Keratinocyte (primary cell): Measurements from ENCODE around the gene TLL2.

Source experiments
- EZH2 ChIP-seq: IDR thresholded peaks from one replicate; pipeline ENCODE4 v1.6.1; 2012; ENCODE audit warnings: inconsistent platforms, mild to moderate bottlenecking, low read length, moderate library complexity
- TF ChIP-seq, protein P1 (sequence below), 3 experiments: IDR thresholded peaks in 1 of 3; conservative IDR thresholded peaks in 1 of 3; optimal IDR thresholded peaks in 1 of 3; 2 replicates in 2 of 3; 3 replicates in 1 of 3; pipeline versions ENCODE3 to v1.5.1; 2011; ENCODE audit warnings: low read length in 3 of 3, mild to moderate bottlenecking in 3 of 3, moderate library complexity in 2 of 3, control low read depth in 1 of 3, inconsistent platforms in 1 of 3; ENCODE audit not compliant: insufficient read depth in 2 of 3; ENCODE audit errors: extremely low read depth in 1 of 3

DNA sequence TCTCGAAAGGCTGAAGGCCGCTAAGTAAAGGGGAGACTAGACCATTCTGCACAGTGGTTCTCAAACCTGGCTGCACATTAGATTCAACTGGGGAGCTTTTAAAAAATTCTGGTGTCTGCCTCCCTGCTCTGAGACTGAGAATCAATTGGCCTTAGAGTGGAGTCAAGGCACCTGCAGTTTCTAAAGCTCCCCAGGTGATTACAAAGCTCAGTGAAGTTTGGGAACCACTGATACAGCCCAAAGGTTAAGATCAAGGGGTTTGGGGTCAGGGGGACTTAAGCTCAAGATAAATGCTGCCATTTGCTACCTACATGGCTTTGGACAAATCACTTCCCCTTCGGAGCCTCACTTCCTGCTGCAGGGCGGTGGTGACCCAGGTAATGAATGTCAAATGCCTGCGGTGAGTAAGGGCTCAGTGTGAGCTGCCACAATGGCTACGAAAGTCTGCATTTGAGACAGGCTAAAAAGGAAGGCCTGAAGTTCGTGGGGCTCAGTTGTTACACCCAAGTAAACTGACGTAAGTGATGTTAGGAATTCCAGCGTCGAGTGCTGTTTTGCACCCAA, 72.3 kb downstream of the TLL2 start:
- TF ChIP-seq, protein P1, sequence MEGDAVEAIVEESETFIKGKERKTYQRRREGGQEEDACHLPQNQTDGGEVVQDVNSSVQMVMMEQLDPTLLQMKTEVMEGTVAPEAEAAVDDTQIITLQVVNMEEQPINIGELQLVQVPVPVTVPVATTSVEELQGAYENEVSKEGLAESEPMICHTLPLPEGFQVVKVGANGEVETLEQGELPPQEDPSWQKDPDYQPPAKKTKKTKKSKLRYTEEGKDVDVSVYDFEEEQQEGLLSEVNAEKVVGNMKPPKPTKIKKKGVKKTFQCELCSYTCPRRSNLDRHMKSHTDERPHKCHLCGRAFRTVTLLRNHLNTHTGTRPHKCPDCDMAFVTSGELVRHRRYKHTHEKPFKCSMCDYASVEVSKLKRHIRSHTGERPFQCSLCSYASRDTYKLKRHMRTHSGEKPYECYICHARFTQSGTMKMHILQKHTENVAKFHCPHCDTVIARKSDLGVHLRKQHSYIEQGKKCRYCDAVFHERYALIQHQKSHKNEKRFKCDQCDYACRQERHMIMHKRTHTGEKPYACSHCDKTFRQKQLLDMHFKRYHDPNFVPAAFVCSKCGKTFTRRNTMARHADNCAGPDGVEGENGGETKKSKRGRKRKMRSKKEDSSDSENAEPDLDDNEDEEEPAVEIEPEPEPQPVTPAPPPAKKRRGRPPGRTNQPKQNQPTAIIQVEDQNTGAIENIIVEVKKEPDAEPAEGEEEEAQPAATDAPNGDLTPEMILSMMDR (optimal IDR thresholded peaks at IDR 0.05 in 1 of 3, IDR thresholded peaks at IDR 0.05 in 1 of 3, conservative IDR thresholded peaks at IDR 0.05 in 1 of 3; ENCODE audit: extremely low read depth in 1 of 3, insufficient read depth in 2 of 3, low read length in 3 of 3): no peak
- no peak for TF ChIP-seq EZH2
